HCT116 (cell line): ENCODE measurements around the gene S1PR3. TPM values are rescaled to one million over a fixed set of nuclear protein-coding genes. Genes with fewer than 3 reads are reported as not detected.

Experiments
- ATAC-seq: fragments of 200-7000 bp; cut with Tn5 transposase; 2 replicates; pipeline ENCODE4 v1.9.1; 2020; ENCODE audit warnings: mild to moderate bottlenecking, moderate library complexity
- BruUV-seq: library from RNA; stranded (reverse); fragments of 400-500 nt; replicated peaks from 2 replicates; lab custom pipeline; 2021; lab: Mats Ljungman, UMichigan
- CTCF ChIA-PET: fragments of 300-600 bp; sonication (Branson Sonifier 250); formaldehyde crosslinking; loops from one replicate; lab custom pipeline; 2021; ENCODE audit warnings: antibody characterized with exemption; lab: Charles Lee
- POLR2A ChIA-PET: fragments of 300-600, 350-600 bp; sonication (Branson Sonifier 250); formaldehyde crosslinking; loops from one replicate; lab custom pipeline; 2021; ENCODE audit warnings: antibody characterized with exemption; lab: Charles Lee
- RAD21 ChIA-PET, 2 experiments: fragments of 300-600 bp; sonication (Branson Sonifier 250); formaldehyde crosslinking; loops; one replicate each; lab custom pipeline; 2023; ENCODE audit warnings: low total read pairs in 2 of 2; ENCODE audit not compliant: uncharacterized antibody in 2 of 2, unreplicated experiment in 2 of 2, low non-redundant PET in 1 of 2; lab: Charles Lee
- DNase-seq: peaks from one replicate; pipeline ENCODE4 v3.0.0-alpha.2; 2010; ENCODE audit warnings: low read depth, low spot score
- H2AFZ ChIP-seq: fragments of 200-600 bp; shearing (Covaris generic), sonication (generic); 2 replicates; pipeline ENCODE4 v1.6.1; 2017; ENCODE audit warnings: low read depth, mixed run types, mixed read lengths, antibody characterized with exemption, low read length; ENCODE audit not compliant: poor library complexity, severe bottlenecking
- H3K27ac ChIP-seq: 2 replicates; pipeline ENCODE4 v1.5.1; 2012; ENCODE audit warnings: low read depth, low read length
- H3K27me3 ChIP-seq: fragments of 200-600 bp; sonication (generic); 2 replicates; pipeline ENCODE4 v1.6.1; 2016; ENCODE audit warnings: mixed run types, low read length, mixed read lengths; ENCODE audit not compliant: insufficient read depth
- H3K36me3 ChIP-seq, 2 experiments: fragments of 200-500 bp in 1 of 2; fragments of 200-600 bp in 1 of 2; sonication (Bioruptor generic) in 1 of 2; sonication (generic) in 1 of 2; 2 replicates each; pipeline versions ENCODE4 v1.5.1 to v1.6.1; 2014 to 2016; ENCODE audit warnings: low read length in 2 of 2, inconsistent platforms in 1 of 2, mixed read lengths in 1 of 2, mixed run types in 1 of 2; ENCODE audit not compliant: insufficient read depth in 2 of 2, control insufficient read depth in 1 of 2
- H3K4me1 ChIP-seq, 2 experiments: fragments of 200-600 bp in 1 of 2; sonication (generic) in 1 of 2; 2 replicates each; pipeline versions ENCODE4 v1.5.1 to v1.6.1; 2012 to 2017; ENCODE audit warnings: low read length in 2 of 2, inconsistent platforms in 1 of 2, mild to moderate bottlenecking in 1 of 2, mixed read lengths in 1 of 2, mixed run types in 1 of 2, moderate library complexity in 1 of 2; ENCODE audit not compliant: insufficient read depth in 2 of 2, control insufficient read depth in 1 of 2
- H3K4me2 ChIP-seq: fragments of 200-600 bp; sonication (generic); 2 replicates; pipeline ENCODE4 v1.6.1; 2017; ENCODE audit warnings: mixed run types, low read length, mixed read lengths
- H3K4me3 ChIP-seq, 2 experiments: fragments of 200-600 bp in 1 of 2; sonication (generic) in 1 of 2; replicated peaks in 1 of 2; 2 replicates each; pipeline ENCODE4 v1.5.1; 2011 to 2016; ENCODE audit warnings: low read length in 2 of 2, control low read depth in 1 of 2, low read depth in 1 of 2, mild to moderate bottlenecking in 1 of 2, mixed read lengths in 1 of 2, mixed run types in 1 of 2
- H3K79me2 ChIP-seq: fragments of 200-600 bp; sonication (generic); 2 replicates; pipeline ENCODE4 v1.6.1; 2017; ENCODE audit warnings: mild to moderate bottlenecking, mixed run types, low read length, moderate library complexity, mixed read lengths; ENCODE audit not compliant: insufficient read depth
- H3K9ac ChIP-seq: fragments of 200-600 bp; sonication (generic); 2 replicates; pipeline ENCODE4 v1.6.1; 2016; ENCODE audit warnings: low read length, mixed read lengths
- H3K9me2 ChIP-seq: fragments of 200-600 bp; sonication (generic), shearing (Covaris generic); 2 replicates; pipeline ENCODE4 v1.6.1; 2017; ENCODE audit warnings: mixed run types, mild to moderate bottlenecking, moderate library complexity; ENCODE audit not compliant: insufficient read depth
- H3K9me3 ChIP-seq, 2 experiments: fragments of 200-500 bp in 1 of 2; fragments of 200-600 bp in 1 of 2; sonication (Bioruptor generic) in 1 of 2; sonication (generic) in 1 of 2; 2 replicates each; pipeline ENCODE4 v1.6.1; 2014 to 2017; ENCODE audit warnings: low read length in 2 of 2, mixed read lengths in 2 of 2, inconsistent platforms in 1 of 2, low read depth in 1 of 2, mild to moderate bottlenecking in 1 of 2, mixed run types in 1 of 2, moderate library complexity in 1 of 2; ENCODE audit not compliant: control insufficient read depth in 1 of 2, insufficient read depth in 1 of 2
- H4K20me1 ChIP-seq: fragments of 200-600 bp; sonication (generic), shearing (Covaris generic); 2 replicates; pipeline ENCODE4 v1.6.1; 2017; ENCODE audit warnings: mixed run types, mild to moderate bottlenecking, moderate library complexity; ENCODE audit not compliant: insufficient read depth
- CEBPB ChIP-seq: IDR thresholded peaks from 2 replicates; pipeline ENCODE4 v1.6.1; 2012; ENCODE audit warnings: low read depth
- CTCF ChIP-seq, 3 experiments: fragments of 200-600 bp in 1 of 3; sonication (generic) in 1 of 3; IDR thresholded peaks in 2 of 3; conservative IDR thresholded peaks in 1 of 3; 2 replicates each; pipeline ENCODE4 v1.5.1; 2012 to 2017; ENCODE audit warnings: low read depth in 2 of 3, low read length in 2 of 3, antibody characterized with exemption in 1 of 3, borderline replicate concordance in 1 of 3, control low read depth in 1 of 3, mild to moderate bottlenecking in 1 of 3, mixed read lengths in 1 of 3, mixed run types in 1 of 3, moderate library complexity in 1 of 3; ENCODE audit not compliant: insufficient read depth in 1 of 3
- ELF1 ChIP-seq: IDR thresholded peaks from 2 replicates; pipeline ENCODE4 v1.6.1; 2012; ENCODE audit warnings: low read depth, borderline replicate concordance
- EZH2 ChIP-seq: fragments of 200-600 bp; sonication (generic); IDR thresholded peaks from 2 replicates; pipeline ENCODE4 v1.6.1; 2017; ENCODE audit warnings: antibody characterized with exemption, mixed run types
- FOSL1 ChIP-seq: IDR thresholded peaks from 2 replicates; pipeline ENCODE4 v1.6.1; 2012; ENCODE audit warnings: low read depth
- JUND ChIP-seq: IDR thresholded peaks from 2 replicates; pipeline ENCODE4 v1.6.1; 2012
- POLR2A ChIP-seq: IDR thresholded peaks from 2 replicates; pipeline ENCODE4 v1.7.0; 2011; ENCODE audit warnings: borderline replicate concordance; ENCODE audit not compliant: insufficient read depth, insufficient read length; ENCODE audit errors: extremely low read depth
- POLR2AphosphoS5 ChIP-seq: IDR thresholded peaks from 2 replicates; pipeline ENCODE4 v1.6.1; 2011; ENCODE audit warnings: mild to moderate bottlenecking, low read depth, low read length, moderate library complexity
- RAD21 ChIP-seq: IDR thresholded peaks from 2 replicates; pipeline ENCODE4 v1.6.1; 2012; ENCODE audit warnings: low read depth, mild to moderate bottlenecking
- REST ChIP-seq: IDR thresholded peaks from 2 replicates; pipeline ENCODE4 v1.6.1; 2012; ENCODE audit warnings: low read depth
- SP1 ChIP-seq: IDR thresholded peaks from 2 replicates; pipeline ENCODE4 v1.6.1; 2012; ENCODE audit warnings: low read depth
- TCF7L2 ChIP-seq: IDR thresholded peaks from 2 replicates; pipeline ENCODE4 v1.7.0; 2011; ENCODE audit warnings: borderline replicate concordance, inconsistent platforms; ENCODE audit not compliant: insufficient read depth, insufficient read length; ENCODE audit errors: extremely low read depth
- YY1 ChIP-seq: IDR thresholded peaks from 2 replicates; pipeline ENCODE4 v1.6.1; 2011; ENCODE audit warnings: low read length, low read depth, moderate library complexity, mild to moderate bottlenecking; ENCODE audit not compliant: insufficient replicate concordance; ENCODE audit errors: extremely low read depth
- intact Hi-C: fragments of 100-400 bp; cut with micrococcal nuclease; formaldehyde crosslinking; loops from 2 replicates; pipeline ENCODE4 v1.10.0; 2022
- total RNA-seq: library from RNA; stranded (reverse); gene quantifications from one replicate; pipeline ENCODE4 v1.2.1, GENCODE V29; 2021; ENCODE audit not compliant: unreplicated experiment

Gene S1PR3
- total RNA-seq, 1 experiment from 2014 or later = 0.07 TPM

GRCh38 chr9:89000973-89001916 lies 10.0 kb downstream of the S1PR3 start (continued):
- TF ChIP-seq REST (no peak), RAD21 (peak; percentile 93), SP1 (no peak), TCF7L2 (peak; percentile 15), EZH2 (no peak)

GRCh38 chr9:89001917-89002540 lies 10.8 kb downstream of the S1PR3 start:
- DNase-seq (no peak), ATAC-seq (no peak)
- peaks cover 12% of the 10 kb centered on the region for H3K27me3 ChIP-seq
- no peak overlapping the region for H2AFZ ChIP-seq
- H3K9me3 ChIP-seq = no peaks in the 10 kb centered on the region
- POLR2A ChIA-PET = interaction anchor here (1.4 kb wide), 1 partner anchor 407 kb away, joined by 4 read pairs; no protein-coding TSS in a partner anchor
- CTCF ChIA-PET = no interaction called here
- H3K4me2 ChIP-seq = no peak overlapping the region
- no peaks in the 10 kb centered on the region for H3K79me2 ChIP-seq
- no peaks in the 10 kb centered on the region for H3K36me3 ChIP-seq
- no peak overlapping the region for H3K4me3 ChIP-seq
- H3K27ac ChIP-seq = no peak overlapping the region
- H3K9me2 ChIP-seq = no peaks in the 10 kb centered on the region
- intact Hi-C loops = loop anchor here (1.0 to 10.0 kb wide), 8 partner anchors 115 to 1317 kb away; no protein-coding TSS in a partner anchor
- no peaks in the 10 kb centered on the region for H4K20me1 ChIP-seq
- BruUV-seq = no TSS peak
- RAD21 ChIA-PET = no interaction called here
- H3K4me1 ChIP-seq = peaks cover 0 to 8% of the 10 kb centered on the region in 2 experiments; a peak in 1 of 4 replicates
- H3K9ac ChIP-seq = no peak overlapping the region
- TF ChIP-seq POLR2AphosphoS5 (no peak), POLR2A (no peak), EZH2 (no peak), CTCF (IDR thresholded peaks at IDR 0.05 in 2 of 3, conservative IDR thresholded peaks at IDR 0.05 in 1 of 3; ENCODE audit: borderline replicate concordance in 1 of 3, insufficient read depth in 1 of 3, low read depth in 2 of 3, low read length in 2 of 3) (no peak), REST (no peak), JUND (no peak), ELF1 (no peak), CEBPB (no peak), FOSL1 (no peak), YY1 (no peak)
